ENCODE results near the gene SNAPC5. TPM values are rescaled to one million over a fixed set of nuclear protein-coding genes. Genes with fewer than 3 reads are reported as not detected.

The SNAPC5 gene
- polyA plus RNA-seq, 1 donor (not counting 4 experiments of a cell fraction or from before 2014, with no cell fraction given) = 16.1 TPM

GRCh38 chr15:66494262-66494661 is 3.3 kb downstream of the SNAPC5 start:
- peaks cover 7% of the 10 kb centered on the region for H4K20me1 ChIP-seq (ENCODE audit: control insufficient read depth, extremely low read depth, insufficient read depth, low read length)
- peaks cover 19 to 25% of the 10 kb centered on the region in 2 experiments for H3K36me3 ChIP-seq (ENCODE audit: control insufficient read depth in 2 of 2, extremely low read depth in 1 of 2, insufficient read depth in 2 of 2, low read length in 2 of 2)
- no peak overlapping the region for H3K9ac ChIP-seq (ENCODE audit: control insufficient read depth, extremely low read depth, insufficient read depth, low read length)
- dilution Hi-C loops (cut with MboI; ENCODE audit: extremely low pct_ligation_motif_present, low sequenced_read_pairs) = no loop called here
- TF ChIP-seq CTCF (optimal IDR thresholded peaks at IDR 0.05 in 1 of 3, IDR thresholded peaks at IDR 0.05 in 1 of 3, conservative IDR thresholded peaks at IDR 0.05 in 1 of 3; ENCODE audit: extremely low read depth in 1 of 3, insufficient read depth in 2 of 3, low read length in 3 of 3) = no peak
- no peak for TF ChIP-seq EZH2 (IDR thresholded peaks at IDR 0.05; ENCODE audit: low read length)
- no peak overlapping the region for H3K4me2 ChIP-seq (ENCODE audit: control insufficient read depth, extremely low read depth, insufficient read depth, low read depth, low read length)
- no peak overlapping the region for H3K4me3 ChIP-seq (ENCODE audit: control insufficient read depth in 2 of 3, extremely low read depth in 1 of 3, insufficient read depth in 2 of 3, low read depth in 1 of 3, low read length in 3 of 3)
- no peak overlapping the region for H3K27ac ChIP-seq (ENCODE audit: control insufficient read depth, insufficient read depth, low read length)
- DNase-seq (ENCODE audit: low read depth, low spot score) (no peak), FAIRE-seq (no peak)
- H3K4me1 ChIP-seq (ENCODE audit: control insufficient read depth, extremely low read depth, insufficient read depth, low read length) = peaks cover 5% of the 10 kb centered on the region
- no peaks in the 10 kb centered on the region for H3K9me3 ChIP-seq (ENCODE audit: control insufficient read depth, low read depth, low read length)
- H3K79me2 ChIP-seq (ENCODE audit: control insufficient read depth, insufficient read depth, low read length) = peaks cover 7% of the 10 kb centered on the region
- no peak overlapping the region for H2AFZ ChIP-seq (ENCODE audit: control insufficient read depth, low read length)
- no peaks in the 10 kb centered on the region for H3K9me1 ChIP-seq (ENCODE audit: control insufficient read depth, extremely low read depth, insufficient read depth, low read length)
- H3K27me3 ChIP-seq (ENCODE audit: control insufficient read depth, extremely low read depth, insufficient read depth, low read length) = no peaks in the 10 kb centered on the region

GRCh38 chr15:66491846-66492245 is 5.7 kb downstream of the SNAPC5 start:
- FAIRE-seq (no peak), DNase-seq (ENCODE audit: low read depth, low spot score) (no peak)
- peaks cover 17 to 34% of the 10 kb centered on the region in 2 experiments for H3K36me3 ChIP-seq (ENCODE audit: control insufficient read depth in 2 of 2, extremely low read depth in 1 of 2, insufficient read depth in 2 of 2, low read length in 2 of 2)
- no peak overlapping the region for H2AFZ ChIP-seq (ENCODE audit: control insufficient read depth, low read length)
- H4K20me1 ChIP-seq (ENCODE audit: control insufficient read depth, extremely low read depth, insufficient read depth, low read length) = no peaks in the 10 kb centered on the region
- H3K4me3 ChIP-seq (ENCODE audit: control insufficient read depth in 2 of 3, extremely low read depth in 1 of 3, insufficient read depth in 2 of 3, low read depth in 1 of 3, low read length in 3 of 3) = no peak overlapping the region
- TF ChIP-seq EZH2 (IDR thresholded peaks at IDR 0.05; ENCODE audit: low read length) (no peak), CTCF (optimal IDR thresholded peaks at IDR 0.05 in 1 of 3, IDR thresholded peaks at IDR 0.05 in 1 of 3, conservative IDR thresholded peaks at IDR 0.05 in 1 of 3; ENCODE audit: extremely low read depth in 1 of 3, insufficient read depth in 2 of 3, low read length in 3 of 3) (no peak)
- peaks cover 4% of the 10 kb centered on the region for H3K79me2 ChIP-seq (ENCODE audit: control insufficient read depth, insufficient read depth, low read length)
- H3K27ac ChIP-seq (ENCODE audit: control insufficient read depth, insufficient read depth, low read length) = no peak overlapping the region
- peaks cover 4% of the 10 kb centered on the region for H3K4me1 ChIP-seq (ENCODE audit: control insufficient read depth, extremely low read depth, insufficient read depth, low read length)
- no peaks in the 10 kb centered on the region for H3K9me3 ChIP-seq (ENCODE audit: control insufficient read depth, low read depth, low read length)
- no peak overlapping the region for H3K4me2 ChIP-seq (ENCODE audit: control insufficient read depth, extremely low read depth, insufficient read depth, low read depth, low read length)
- H3K9ac ChIP-seq (ENCODE audit: control insufficient read depth, extremely low read depth, insufficient read depth, low read length) = no peak overlapping the region
- no peaks in the 10 kb centered on the region for H3K9me1 ChIP-seq (ENCODE audit: control insufficient read depth, extremely low read depth, insufficient read depth, low read length)
- no peaks in the 10 kb centered on the region for H3K27me3 ChIP-seq (ENCODE audit: control insufficient read depth, extremely low read depth, insufficient read depth, low read length)
- dilution Hi-C loops (cut with MboI; ENCODE audit: extremely low pct_ligation_motif_present, low sequenced_read_pairs) = no loop called here
